ENCODE results near the gene HGS. TPM values are rescaled to one million over a fixed set of nuclear protein-coding genes. Genes with fewer than 3 reads are reported as not detected.

The HGS gene
- 161 and 166 TPM in 2 replicates for total RNA-seq (2014; rRNA removed; shearing (Covaris generic))
- polyA plus RNA-seq (2016; fragmentation: Nextera tagmentation; extraction: Ambion mirVana), result 106 and 110 TPM in 2 replicates

GRCh38 chr17:81683584-81684441 is at the start of gene HGS, which contains the start of gene ARL16:
TSS of gene HGS (plus strand) at chr17:81684011. CDS start at chr17:81684067, 56 bp downstream.
TSS of gene ARL16 (minus strand) at chr17:81683797. CDS start at chr17:81683753, 44 bp downstream.
- TF ChIP-seq EZH2phosphoT487 (IDR thresholded peaks at IDR 0.05; ENCODE audit: insufficient read depth, low read depth), result no peak
- no peak for TF ChIP-seq EZH2 (IDR thresholded peaks at IDR 0.05; ENCODE audit: insufficient read depth, poor library complexity, severe bottlenecking)
- peak within 1 kb of the TSS; percentile 93 for H3K9ac ChIP-seq
- peaks cover 6% of the 10 kb centered on the region; the same call in 1 of the 2 replicates for H4K20me1 ChIP-seq (ENCODE audit: insufficient read depth)
- H3K27ac ChIP-seq, result peak within 1 kb of the TSS; percentile 96
- in situ Hi-C loops (cut with MboI), result no loop called here
- peak within 1 kb of the TSS; percentile 68 for H2AFZ ChIP-seq
- peak; percentile 100 for DNase-seq
- H3K4me3 ChIP-seq, result peak within 1 kb of the TSS; percentile 86
- peaks cover 92% of the 10 kb centered on the region for H3K79me2 ChIP-seq (ENCODE audit: insufficient read depth)
- peaks cover 7% of the 10 kb centered on the region for H3F3A ChIP-seq (ENCODE audit: insufficient read depth)
- H3K36me3 ChIP-seq (ENCODE audit: low read depth), result peaks cover 23% of the 10 kb centered on the region
- H3K9me3 ChIP-seq (ENCODE audit: low read depth), result no peaks in the 10 kb centered on the region
- H3K4me2 ChIP-seq (ENCODE audit: unreplicated experiment), result peak within 1 kb of the TSS; percentile 88
- WGBS, 2 experiments (ENCODE audit: low coverage in 1 of 2, low lambda C conversion rate in 2 of 2, missing lambda C conversion rate in 2 of 2), result 0 to 1% methylated on average over 90 to 112 of the region's 112 CpGs
- no peaks in the 10 kb centered on the region for H3K27me3 ChIP-seq (replicated peaks; ENCODE audit: insufficient read depth)
- peaks cover 23% of the 10 kb centered on the region for H3K4me1 ChIP-seq (ENCODE audit: insufficient read depth)
- no peaks in the 10 kb centered on the region for H3K9me2 ChIP-seq (ENCODE audit: insufficient read depth)

- H3K79me2 ChIP-seq (ENCODE audit: insufficient read depth), result peaks cover 62% of the 10 kb centered on the region
- no peak overlapping the region for H2AFZ ChIP-seq
- TF ChIP-seq EZH2phosphoT487 (IDR thresholded peaks at IDR 0.05; ENCODE audit: insufficient read depth, low read depth) (no peak), EZH2 (IDR thresholded peaks at IDR 0.05; ENCODE audit: insufficient read depth, poor library complexity, severe bottlenecking) (no peak)
- DNase-seq, result no peak
- peak overlapping the region; percentile 89 for H3K27ac ChIP-seq
- WGBS, 2 experiments (ENCODE audit: low coverage in 1 of 2, low lambda C conversion rate in 2 of 2, missing lambda C conversion rate in 2 of 2), result 76 to 80% methylated on average over 5 of the region's 5 CpGs
- no peaks in the 10 kb centered on the region for H3K27me3 ChIP-seq (replicated peaks; ENCODE audit: insufficient read depth)
- peaks cover 4% of the 10 kb centered on the region; the same call in 1 of the 2 replicates for H3K36me3 ChIP-seq (ENCODE audit: low read depth)
- H4K20me1 ChIP-seq (ENCODE audit: insufficient read depth), result peaks cover 7% of the 10 kb centered on the region; the same call in 1 of the 2 replicates
- no peaks in the 10 kb centered on the region; the same call in 1 of the 2 replicates for H3F3A ChIP-seq (ENCODE audit: insufficient read depth)
- peaks cover 17% of the 10 kb centered on the region for H3K4me1 ChIP-seq (ENCODE audit: insufficient read depth)
- peak overlapping the region; percentile 90 for H3K4me3 ChIP-seq
- in situ Hi-C loops (cut with MboI), result no loop called here
- peak overlapping the region; percentile 94 for H3K9ac ChIP-seq
- H3K9me3 ChIP-seq (ENCODE audit: low read depth), result no peaks in the 10 kb centered on the region
- peak overlapping the region; percentile 85 for H3K4me2 ChIP-seq (ENCODE audit: unreplicated experiment)
- no peaks in the 10 kb centered on the region for H3K9me2 ChIP-seq (ENCODE audit: insufficient read depth)
These were observed 48.4 kb upstream of the HGS start for GRCh38 chr17:81635431-81635830.

GRCh38 chr17:81635973-81636504 is 47.8 kb upstream of the HGS start:
- in situ Hi-C loops (cut with MboI), result no loop called here
- no peak for TF ChIP-seq EZH2phosphoT487 (IDR thresholded peaks at IDR 0.05; ENCODE audit: insufficient read depth, low read depth)
- no peak for TF ChIP-seq EZH2 (IDR thresholded peaks at IDR 0.05; ENCODE audit: insufficient read depth, poor library complexity, severe bottlenecking)
- WGBS, 2 experiments (ENCODE audit: low coverage in 1 of 2, low lambda C conversion rate in 2 of 2, missing lambda C conversion rate in 2 of 2), result 13 to 18% methylated on average over 18 of the region's 18 CpGs
- Histone ChIP-seq H3K9ac (peak overlapping the region; percentile 94), H3K4me3 (peak overlapping the region; percentile 90), H2AFZ (peak overlapping the region; percentile 49; the same call in 1 of the 2 replicates), H4K20me1 (ENCODE audit: insufficient read depth) (peaks cover 7% of the 10 kb centered on the region; the same call in 1 of the 2 replicates), H3K27ac (peak overlapping the region; percentile 89), H3K4me2 (ENCODE audit: unreplicated experiment) (peak overlapping the region; percentile 85), H3K9me3 (ENCODE audit: low read depth) (no peaks in the 10 kb centered on the region), H3K9me2 (ENCODE audit: insufficient read depth) (no peaks in the 10 kb centered on the region), H3F3A (ENCODE audit: insufficient read depth) (no peaks in the 10 kb centered on the region; the same call in 1 of the 2 replicates), H3K79me2 (ENCODE audit: insufficient read depth) (peaks cover 56% of the 10 kb centered on the region), H3K4me1 (ENCODE audit: insufficient read depth) (peaks cover 17% of the 10 kb centered on the region), H3K36me3 (ENCODE audit: low read depth) (peaks cover 4% of the 10 kb centered on the region; the same call in 1 of the 2 replicates), H3K27me3 (replicated peaks; ENCODE audit: insufficient read depth) (no peaks in the 10 kb centered on the region)
- DNase-seq, result peak; percentile 83
